Rectal smooth muscle tissue (tissue), 1 donor: ENCODE data around the gene NAP1L5.

Experiments
- H3K27ac ChIP-seq: one replicate; pipeline ENCODE4 v1.7.0; 2013; ENCODE audit warnings: low read depth, low read length, inconsistent platforms
- H3K27me3 ChIP-seq: one replicate; pipeline ENCODE4 v1.7.0; 2013; ENCODE audit warnings: low read length; ENCODE audit not compliant: control insufficient read depth, insufficient read depth
- H3K36me3 ChIP-seq: one replicate; pipeline ENCODE4 v1.7.0; 2013; ENCODE audit warnings: low read length; ENCODE audit not compliant: control insufficient read depth, insufficient read depth
- H3K4me1 ChIP-seq: one replicate; pipeline ENCODE4 v1.7.0; 2013; ENCODE audit warnings: low read length; ENCODE audit not compliant: control insufficient read depth, insufficient read depth
- H3K4me3 ChIP-seq: one replicate; pipeline ENCODE4 v1.7.0; 2013; ENCODE audit warnings: low read length
- H3K9ac ChIP-seq: one replicate; pipeline ENCODE4 v1.7.0; 2013; ENCODE audit warnings: low read length

NAP1L5 gene

GRCh38 chr4:88681209-88681608, 16.4 kb downstream of the NAP1L5 start:
- H3K4me3 ChIP-seq = no peak overlapping the region
- no peak overlapping the region for H3K9ac ChIP-seq
- no peak overlapping the region for H3K27ac ChIP-seq
- H3K27me3 ChIP-seq = no peaks in the 10 kb centered on the region
- H3K4me1 ChIP-seq = no peaks in the 10 kb centered on the region
- peaks cover 11% of the 10 kb centered on the region for H3K36me3 ChIP-seq

GRCh38 chr4:88675543-88675942, 22.1 kb downstream of the NAP1L5 start:
- no peak overlapping the region for H3K4me3 ChIP-seq
- H3K36me3 ChIP-seq = peaks cover 7% of the 10 kb centered on the region
- H3K27me3 ChIP-seq = no peaks in the 10 kb centered on the region
- no peaks in the 10 kb centered on the region for H3K4me1 ChIP-seq
- H3K9ac ChIP-seq = no peak overlapping the region
- no peak overlapping the region for H3K27ac ChIP-seq

- no peaks in the 10 kb centered on the region for H3K27me3 ChIP-seq
- no peak overlapping the region for H3K27ac ChIP-seq
- H3K4me3 ChIP-seq = no peak overlapping the region
- peaks cover 7% of the 10 kb centered on the region for H3K36me3 ChIP-seq
- H3K9ac ChIP-seq = no peak overlapping the region
- no peaks in the 10 kb centered on the region for H3K4me1 ChIP-seq
Measured at GRCh38 chr4:88674979-88675378, 22.6 kb downstream of the NAP1L5 start.

GRCh38 chr4:88674565-88674964, 23.1 kb downstream of the NAP1L5 start:
- H3K9ac ChIP-seq = no peak overlapping the region
- H3K36me3 ChIP-seq = peaks cover 7% of the 10 kb centered on the region
- H3K4me3 ChIP-seq = no peak overlapping the region
- H3K4me1 ChIP-seq = no peaks in the 10 kb centered on the region
- no peaks in the 10 kb centered on the region for H3K27me3 ChIP-seq
- no peak overlapping the region for H3K27ac ChIP-seq

- Histone ChIP-seq H3K27ac (no peak overlapping the region), H3K9ac (no peak overlapping the region), H3K4me1 (no peaks in the 10 kb centered on the region), H3K4me3 (no peak overlapping the region), H3K36me3 (peaks cover 7% of the 10 kb centered on the region), H3K27me3 (no peaks in the 10 kb centered on the region)
Measured at GRCh38 chr4:88673886-88674285, 23.7 kb downstream of the NAP1L5 start.

GRCh38 chr4:88672987-88673386, 24.6 kb downstream of the NAP1L5 start:
- no peaks in the 10 kb centered on the region for H3K4me1 ChIP-seq

GRCh38 chr4:88661739-88662138, 35.9 kb downstream of the NAP1L5 start:
- H3K4me1 ChIP-seq = peaks cover 3% of the 10 kb centered on the region
- no peak overlapping the region for H3K27ac ChIP-seq
- H3K36me3 ChIP-seq = no peaks in the 10 kb centered on the region
- no peak overlapping the region for H3K9ac ChIP-seq
- no peaks in the 10 kb centered on the region for H3K27me3 ChIP-seq
- no peak overlapping the region for H3K4me3 ChIP-seq

More at GRCh38 chr4:88672987-88673386, 24.6 kb downstream of the NAP1L5 start:
- H3K4me3 ChIP-seq = no peak overlapping the region
- no peak overlapping the region for H3K27ac ChIP-seq
- H3K36me3 ChIP-seq = peaks cover 7% of the 10 kb centered on the region
- no peak overlapping the region for H3K9ac ChIP-seq
- no peaks in the 10 kb centered on the region for H3K27me3 ChIP-seq

GRCh38 chr4:88660446-88661294, 37.0 kb downstream of the NAP1L5 start:
- Histone ChIP-seq H3K9ac (no peak overlapping the region), H3K27ac (no peak overlapping the region), H3K36me3 (peaks cover 1% of the 10 kb centered on the region), H3K27me3 (no peaks in the 10 kb centered on the region), H3K4me1 (peaks cover 3% of the 10 kb centered on the region), H3K4me3 (no peak overlapping the region)

- H3K4me3 ChIP-seq = no peak overlapping the region
- H3K27me3 ChIP-seq = no peaks in the 10 kb centered on the region
- no peak overlapping the region for H3K9ac ChIP-seq
- H3K4me1 ChIP-seq = peaks cover 3% of the 10 kb centered on the region
- H3K36me3 ChIP-seq = peaks cover 8% of the 10 kb centered on the region
- H3K27ac ChIP-seq = no peak overlapping the region
Measured at GRCh38 chr4:88659890-88660208, 37.8 kb downstream of the NAP1L5 start.

GRCh38 chr4:88659055-88659889, 38.4 kb downstream of the NAP1L5 start:
- Histone ChIP-seq H3K36me3 (peaks cover 8% of the 10 kb centered on the region), H3K9ac (no peak overlapping the region), H3K4me3 (no peak overlapping the region), H3K4me1 (peaks cover 3% of the 10 kb centered on the region), H3K27me3 (no peaks in the 10 kb centered on the region), H3K27ac (no peak overlapping the region)

GRCh38 chr4:88655226-88655625, 42.4 kb downstream of the NAP1L5 start:
- Histone ChIP-seq H3K36me3 (peaks cover 8% of the 10 kb centered on the region), H3K9ac (no peak overlapping the region), H3K4me3 (no peak overlapping the region), H3K4me1 (peaks cover 3% of the 10 kb centered on the region), H3K27me3 (no peaks in the 10 kb centered on the region), H3K27ac (no peak overlapping the region)

GRCh38 chr4:88653371-88653946, 44.2 kb downstream of the NAP1L5 start:
- no peaks in the 10 kb centered on the region for H3K27me3 ChIP-seq
- no peak overlapping the region for H3K27ac ChIP-seq
- H3K4me3 ChIP-seq = no peak overlapping the region
- H3K4me1 ChIP-seq = no peaks in the 10 kb centered on the region
- H3K36me3 ChIP-seq = peaks cover 8% of the 10 kb centered on the region
- H3K9ac ChIP-seq = no peak overlapping the region
